Uterus (tissue), 2 donors: ENCODE measurements around the gene RAPGEF2.

Source experiments
- CTCF ChIP-seq, 4 experiments: fragments of 200-600 bp in 2 of 4; fragments of 450-650 bp in 2 of 4; sonication (generic) in 2 of 4; IDR thresholded peaks; one replicate each; pipeline ENCODE4 v1.5.1; 2016 to 2019; ENCODE audit warnings: antibody characterized with exemption in 4 of 4, mild to moderate bottlenecking in 2 of 4, moderate library complexity in 1 of 4
- POLR2A ChIP-seq, 2 donors: fragments of 450-650 bp; IDR thresholded peaks; one replicate each; pipeline ENCODE4 v1.6.1; 2016; ENCODE audit warnings: antibody characterized with exemption in 2 of 2, mild to moderate bottlenecking in 1 of 2, moderate library complexity in 1 of 2

- TF ChIP-seq CTCF (IDR thresholded peaks at IDR 0.05) (no peak), POLR2A (IDR thresholded peaks at IDR 0.05) (no peak)
Measured at GRCh38 chr4:159303435-159303834, 200.6 kb downstream of the RAPGEF2 start.
